ENCODE data around the gene DPH2.

DNA sequence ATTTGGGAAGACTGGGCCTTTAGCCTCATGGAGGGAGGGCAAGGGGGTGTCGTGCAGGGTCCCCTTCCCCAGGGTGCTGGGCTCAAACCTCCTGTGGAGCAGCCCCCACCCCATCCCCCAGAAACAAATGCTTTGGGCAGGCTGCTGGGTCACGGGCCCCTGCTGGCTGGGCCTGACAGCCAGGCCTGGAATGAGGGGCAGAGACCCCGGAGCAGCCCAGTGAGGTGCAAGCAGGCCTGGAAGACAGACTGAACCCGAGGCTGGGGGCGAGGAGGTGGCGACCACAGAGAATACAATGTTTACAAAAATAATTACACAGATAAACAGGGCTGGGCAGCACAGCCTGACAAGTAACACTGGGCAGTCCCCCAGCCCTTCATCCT lies 26.9 kb downstream of the DPH2 start:
- TF ChIP-seq POLR2AphosphoS5 (IDR thresholded peaks at IDR 0.05) (no peak), RAD21 (conservative IDR thresholded peaks at IDR 0.05) (no peak), EZH2 (IDR thresholded peaks at IDR 0.05; ENCODE audit: borderline replicate concordance, insufficient read depth, low read length, poor library complexity, severe bottlenecking) (no peak), EP300 (conservative IDR thresholded peaks at IDR 0.05; ENCODE audit: poor library complexity, severe bottlenecking) (no peak), TAF1 (IDR thresholded peaks at IDR 0.05; ENCODE audit: low read depth) (no peak), SMC3 (conservative IDR thresholded peaks at IDR 0.05; ENCODE audit: poor library complexity) (no peak)
- TF ChIP-seq, protein P1, sequence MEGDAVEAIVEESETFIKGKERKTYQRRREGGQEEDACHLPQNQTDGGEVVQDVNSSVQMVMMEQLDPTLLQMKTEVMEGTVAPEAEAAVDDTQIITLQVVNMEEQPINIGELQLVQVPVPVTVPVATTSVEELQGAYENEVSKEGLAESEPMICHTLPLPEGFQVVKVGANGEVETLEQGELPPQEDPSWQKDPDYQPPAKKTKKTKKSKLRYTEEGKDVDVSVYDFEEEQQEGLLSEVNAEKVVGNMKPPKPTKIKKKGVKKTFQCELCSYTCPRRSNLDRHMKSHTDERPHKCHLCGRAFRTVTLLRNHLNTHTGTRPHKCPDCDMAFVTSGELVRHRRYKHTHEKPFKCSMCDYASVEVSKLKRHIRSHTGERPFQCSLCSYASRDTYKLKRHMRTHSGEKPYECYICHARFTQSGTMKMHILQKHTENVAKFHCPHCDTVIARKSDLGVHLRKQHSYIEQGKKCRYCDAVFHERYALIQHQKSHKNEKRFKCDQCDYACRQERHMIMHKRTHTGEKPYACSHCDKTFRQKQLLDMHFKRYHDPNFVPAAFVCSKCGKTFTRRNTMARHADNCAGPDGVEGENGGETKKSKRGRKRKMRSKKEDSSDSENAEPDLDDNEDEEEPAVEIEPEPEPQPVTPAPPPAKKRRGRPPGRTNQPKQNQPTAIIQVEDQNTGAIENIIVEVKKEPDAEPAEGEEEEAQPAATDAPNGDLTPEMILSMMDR (IDR thresholded peaks at IDR 0.05; ENCODE audit: poor library complexity, severe bottlenecking): no peak
- TF ChIP-seq, protein P2, sequence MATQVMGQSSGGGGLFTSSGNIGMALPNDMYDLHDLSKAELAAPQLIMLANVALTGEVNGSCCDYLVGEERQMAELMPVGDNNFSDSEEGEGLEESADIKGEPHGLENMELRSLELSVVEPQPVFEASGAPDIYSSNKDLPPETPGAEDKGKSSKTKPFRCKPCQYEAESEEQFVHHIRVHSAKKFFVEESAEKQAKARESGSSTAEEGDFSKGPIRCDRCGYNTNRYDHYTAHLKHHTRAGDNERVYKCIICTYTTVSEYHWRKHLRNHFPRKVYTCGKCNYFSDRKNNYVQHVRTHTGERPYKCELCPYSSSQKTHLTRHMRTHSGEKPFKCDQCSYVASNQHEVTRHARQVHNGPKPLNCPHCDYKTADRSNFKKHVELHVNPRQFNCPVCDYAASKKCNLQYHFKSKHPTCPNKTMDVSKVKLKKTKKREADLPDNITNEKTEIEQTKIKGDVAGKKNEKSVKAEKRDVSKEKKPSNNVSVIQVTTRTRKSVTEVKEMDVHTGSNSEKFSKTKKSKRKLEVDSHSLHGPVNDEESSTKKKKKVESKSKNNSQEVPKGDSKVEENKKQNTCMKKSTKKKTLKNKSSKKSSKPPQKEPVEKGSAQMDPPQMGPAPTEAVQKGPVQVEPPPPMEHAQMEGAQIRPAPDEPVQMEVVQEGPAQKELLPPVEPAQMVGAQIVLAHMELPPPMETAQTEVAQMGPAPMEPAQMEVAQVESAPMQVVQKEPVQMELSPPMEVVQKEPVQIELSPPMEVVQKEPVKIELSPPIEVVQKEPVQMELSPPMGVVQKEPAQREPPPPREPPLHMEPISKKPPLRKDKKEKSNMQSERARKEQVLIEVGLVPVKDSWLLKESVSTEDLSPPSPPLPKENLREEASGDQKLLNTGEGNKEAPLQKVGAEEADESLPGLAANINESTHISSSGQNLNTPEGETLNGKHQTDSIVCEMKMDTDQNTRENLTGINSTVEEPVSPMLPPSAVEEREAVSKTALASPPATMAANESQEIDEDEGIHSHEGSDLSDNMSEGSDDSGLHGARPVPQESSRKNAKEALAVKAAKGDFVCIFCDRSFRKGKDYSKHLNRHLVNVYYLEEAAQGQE (IDR thresholded peaks at IDR 0.05; ENCODE audit: borderline replicate concordance): no peak
